GM21423 (cell line): ENCODE measurements around the gene CHRNG.

Experiments
- ATAC-seq: cut with Tn5 transposase; IDR thresholded peaks from one replicate; pipeline ENCODE4 v1.9.1; 2021; ENCODE audit warnings: mild to moderate bottlenecking, moderate library complexity; ENCODE audit not compliant: unreplicated experiment

The CHRNG gene

GRCh38 chr2:232539298-232540231 lies at the start of gene CHRNG:
Gene CHRNG (plus strand): TSS chr2:232539692. CDS start chr2:232539748, 56 bp downstream.
- ATAC-seq, result no peak

- ATAC-seq, result no peak
Observed at GRCh38 chr2:232490221-232491138, 49.0 kb upstream of the CHRNG start.

- ATAC-seq, result no peak
Observed at GRCh38 chr2:232491139-232491780, 48.2 kb upstream of the CHRNG start.

GRCh38 chr2:232492236-232492848 lies 47.1 kb upstream of the CHRNG start:
- ATAC-seq, result no peak

GRCh38 chr2:232492963-232493700 lies 46.4 kb upstream of the CHRNG start:
- ATAC-seq, result no peak

- ATAC-seq, result no peak
Observed at GRCh38 chr2:232493701-232494474, 45.6 kb upstream of the CHRNG start.

GRCh38 chr2:232494542-232494941 lies 45.0 kb upstream of the CHRNG start:
- no peak for ATAC-seq

- no peak for ATAC-seq
Observed at GRCh38 chr2:232495292-232495691, 44.2 kb upstream of the CHRNG start.

- no peak for ATAC-seq
Observed at GRCh38 chr2:232496501-232497270, 42.8 kb upstream of the CHRNG start.

- no peak for ATAC-seq
Observed at GRCh38 chr2:232497348-232497747, 42.1 kb upstream of the CHRNG start.

GRCh38 chr2:232498452-232498851 lies 41.0 kb upstream of the CHRNG start:
- ATAC-seq, result no peak

- ATAC-seq, result no peak
Observed at GRCh38 chr2:232501331-232501771, 38.1 kb upstream of the CHRNG start.

- ATAC-seq, result no peak
Observed at GRCh38 chr2:232501794-232502390, 37.6 kb upstream of the CHRNG start.

GRCh38 chr2:232502511-232502910 lies 37.0 kb upstream of the CHRNG start:
- no peak for ATAC-seq

GRCh38 chr2:232502911-232503808 lies 36.3 kb upstream of the CHRNG start:
- ATAC-seq, result no peak

GRCh38 chr2:232503809-232504323 lies 35.6 kb upstream of the CHRNG start:
- ATAC-seq, result no peak

- ATAC-seq, result no peak
Observed at GRCh38 chr2:232504438-232504837, 35.1 kb upstream of the CHRNG start.
